NCI-H446 (cell line): ENCODE results near the gene SRCAP.
"Not testable (repeated sequence)": the region's sequence is repeated elsewhere in the genome, so short reads cannot be mapped to it uniquely, and the experiment has no call there.

Experiments
- DNase-seq, 2 experiments: peaks; one replicate each; lab custom pipeline; 2025; lab: John Stamatoyannopoulos, UW

SRCAP gene

DNA sequence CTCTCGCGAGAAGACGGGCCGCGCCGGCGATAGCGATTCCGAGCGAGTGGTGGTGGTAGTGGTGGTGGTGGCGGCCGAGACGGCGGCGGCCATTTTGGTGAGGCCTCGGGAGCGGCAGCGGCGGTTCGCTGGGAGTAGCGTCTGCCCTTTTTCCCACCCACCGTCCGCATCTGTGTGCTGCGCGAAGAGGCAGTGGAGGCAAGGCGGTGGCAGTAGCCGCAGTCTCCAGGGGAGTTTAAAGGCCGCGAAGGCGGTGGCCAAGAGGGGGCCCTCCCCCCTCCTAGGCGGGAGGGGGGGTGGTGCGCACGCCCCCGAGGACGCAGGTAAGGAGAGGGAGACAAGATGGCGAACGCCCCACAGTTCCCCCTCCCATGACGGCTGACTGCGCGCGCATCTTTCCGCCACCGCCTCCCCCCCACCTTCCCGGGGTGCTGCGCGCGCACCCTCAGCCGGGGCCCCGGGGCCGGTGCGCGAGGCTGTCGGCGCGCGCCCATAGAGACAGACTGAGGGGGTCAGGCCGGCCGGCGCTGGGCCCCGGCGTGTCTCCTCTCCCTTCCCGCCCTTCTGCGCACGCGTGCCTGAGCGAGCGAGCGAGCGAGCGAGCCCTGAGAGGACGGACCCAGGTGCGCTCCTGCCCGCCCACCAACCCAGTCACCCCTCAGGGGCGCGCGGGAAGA lies 694 bp upstream of the SRCAP start:
- DNase-seq, result peak; percentile 93 to 97

DNA sequence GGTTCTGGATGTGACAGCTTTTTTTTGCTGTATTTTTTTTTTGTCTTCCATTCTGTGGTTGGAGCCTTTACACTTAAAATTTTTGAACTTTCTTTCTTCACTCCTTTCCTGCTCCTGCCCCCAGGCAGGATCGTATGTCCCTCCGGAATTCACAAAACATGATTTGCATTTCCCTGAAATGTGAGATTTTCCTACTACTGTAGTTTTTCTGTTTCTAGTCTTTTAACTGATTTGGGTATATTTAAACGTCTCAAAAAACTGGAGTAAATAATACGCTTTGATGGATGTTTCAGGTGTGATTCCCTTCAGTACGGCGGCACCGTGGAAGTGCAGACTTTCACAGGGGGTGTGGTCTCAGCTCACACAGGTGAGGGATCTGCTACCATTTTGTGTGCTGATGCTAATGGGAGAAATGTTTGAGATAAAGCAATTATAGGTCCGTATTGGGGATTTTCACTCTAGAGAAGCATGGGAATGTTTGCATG lies 686 bp downstream of the SRCAP start:
- no peak for DNase-seq

DNA sequence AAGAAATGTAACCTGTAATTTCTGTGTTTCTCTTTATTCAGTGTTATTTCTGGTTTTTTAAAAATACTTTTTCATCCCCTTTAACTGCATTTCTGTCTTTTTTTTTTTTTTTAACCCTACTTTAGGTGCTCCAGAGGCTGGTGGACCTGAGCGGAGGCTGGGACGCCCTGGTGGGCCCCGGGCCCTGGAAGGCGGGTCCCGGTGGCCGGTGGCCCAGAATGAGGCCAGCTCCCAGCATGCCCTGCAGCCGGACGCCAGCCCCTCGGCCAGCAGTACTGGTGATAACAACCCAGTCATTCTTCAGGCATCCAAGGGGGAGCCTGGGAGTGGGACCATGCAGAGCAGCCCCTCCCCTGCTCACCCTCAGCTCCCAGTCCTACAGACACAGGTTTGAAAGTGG lies 1.5 kb downstream of the SRCAP start:
- DNase-seq, result no peak

DNA sequence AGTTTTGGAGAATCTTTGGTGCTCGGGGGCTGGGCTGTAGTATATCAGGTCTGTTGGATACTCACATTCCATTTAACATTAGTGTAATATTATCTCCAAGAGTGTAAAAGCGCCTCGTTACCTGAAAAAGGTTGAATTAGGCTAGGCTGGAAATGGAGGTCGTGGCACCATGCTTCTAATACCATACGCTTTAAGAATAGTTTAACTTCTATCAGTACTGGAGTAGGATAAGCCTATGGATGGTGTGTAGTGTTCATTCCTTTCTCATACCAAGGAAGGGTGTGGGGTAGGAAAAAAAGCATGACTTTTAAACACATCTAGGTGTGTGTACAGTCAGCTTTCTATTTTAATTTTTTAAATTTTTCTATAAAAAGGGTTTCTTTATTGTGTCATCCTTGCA lies 2.0 kb downstream of the SRCAP start:
- no peak for DNase-seq

DNA sequence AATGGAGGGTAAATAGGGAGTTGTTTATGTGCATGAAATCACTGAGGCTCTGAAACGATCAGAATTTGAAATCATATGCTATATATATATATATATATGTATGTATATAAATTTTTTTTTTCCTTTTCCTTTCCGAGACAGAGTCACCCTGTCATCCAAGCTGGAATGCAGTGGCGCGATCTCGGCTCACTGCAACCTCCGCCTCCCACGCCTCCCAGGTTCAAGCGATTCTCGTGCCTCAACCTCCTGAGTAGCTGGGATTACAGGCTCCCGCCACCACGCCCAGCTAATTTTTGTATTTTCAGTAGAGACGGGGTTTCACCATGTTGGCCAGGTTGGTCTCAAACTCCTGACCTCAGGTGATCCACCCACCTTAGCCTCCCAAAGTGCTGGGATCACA lies 4.1 kb downstream of the SRCAP start:
- not testable (repeated sequence) for DNase-seq

DNA sequence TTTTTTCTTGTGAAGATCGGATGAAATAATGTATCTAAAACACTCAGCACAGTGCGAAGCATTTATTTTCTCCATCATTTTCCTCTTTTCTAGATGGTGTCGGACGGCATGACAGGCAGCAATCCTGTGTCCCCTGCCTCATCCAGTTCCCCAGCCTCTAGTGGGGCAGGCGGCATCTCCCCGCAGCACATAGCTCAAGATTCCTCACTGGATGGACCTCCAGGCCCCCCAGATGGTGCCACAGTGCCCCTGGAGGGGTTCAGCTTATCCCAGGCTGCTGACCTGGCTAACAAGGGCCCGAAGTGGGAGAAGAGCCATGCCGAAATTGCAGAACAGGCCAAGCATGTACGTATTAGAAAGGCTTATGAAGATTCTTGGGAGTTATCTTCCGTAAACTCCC lies 5.0 kb downstream of the SRCAP start:
- no peak for DNase-seq

DNA sequence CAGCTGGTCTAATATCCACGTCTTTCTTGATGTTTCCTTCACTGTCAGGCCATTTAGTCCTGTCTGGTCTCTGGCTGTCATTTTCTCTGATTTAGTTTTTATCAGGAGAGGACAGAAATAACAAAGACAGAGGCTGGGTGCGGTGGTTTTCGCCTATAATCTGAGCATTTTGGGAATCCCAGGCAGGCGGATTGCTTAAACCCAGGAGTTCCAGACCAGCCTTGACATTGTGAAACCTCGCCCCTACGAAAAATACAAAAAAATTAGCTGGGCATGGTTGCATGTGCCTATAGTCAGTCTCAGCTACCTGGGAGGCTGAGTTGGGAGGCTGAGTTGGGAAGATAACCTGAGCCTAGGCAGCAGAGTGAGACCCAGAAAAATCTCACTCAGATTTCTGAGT lies 7.1 kb downstream of the SRCAP start:
- DNase-seq, result no peak

DNA sequence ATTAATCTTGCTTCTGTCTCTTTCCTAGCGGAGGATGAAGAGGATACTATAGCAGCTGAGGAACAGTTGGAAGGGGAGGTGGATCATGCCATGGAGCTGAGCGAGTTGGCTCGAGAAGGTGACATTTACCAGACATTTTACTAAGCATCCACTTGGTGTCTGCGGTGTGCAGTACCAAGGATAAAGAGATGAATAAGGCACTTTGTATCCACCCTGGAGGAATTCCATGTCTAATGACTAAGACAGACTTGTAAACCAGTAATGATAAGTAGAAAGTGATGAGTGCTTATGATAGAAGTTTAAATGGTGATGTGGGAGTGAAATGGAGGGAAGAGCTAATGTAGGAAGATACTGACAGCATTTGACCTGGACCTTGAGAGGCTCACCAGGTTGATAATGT lies 12.0 kb downstream of the SRCAP start:
- DNase-seq, result no peak

DNA sequence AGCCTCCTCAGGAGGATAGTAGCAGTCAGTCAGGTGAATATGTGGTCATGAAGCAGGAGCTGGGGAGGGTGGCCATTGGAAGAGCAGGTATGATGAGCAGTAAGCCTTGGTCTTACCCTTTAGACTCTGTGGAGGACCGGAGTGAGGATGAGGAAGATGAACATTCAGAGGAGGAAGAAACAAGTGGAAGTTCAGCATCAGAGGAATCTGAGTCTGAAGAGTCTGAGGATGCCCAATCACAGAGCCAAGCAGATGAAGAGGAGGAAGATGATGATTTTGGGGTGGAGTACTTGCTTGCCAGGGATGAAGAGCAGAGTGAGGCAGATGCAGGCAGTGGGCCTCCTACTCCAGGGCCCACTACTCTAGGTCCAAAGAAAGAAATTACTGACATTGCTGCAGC lies 12.7 kb downstream of the SRCAP start:
- no peak for DNase-seq

DNA sequence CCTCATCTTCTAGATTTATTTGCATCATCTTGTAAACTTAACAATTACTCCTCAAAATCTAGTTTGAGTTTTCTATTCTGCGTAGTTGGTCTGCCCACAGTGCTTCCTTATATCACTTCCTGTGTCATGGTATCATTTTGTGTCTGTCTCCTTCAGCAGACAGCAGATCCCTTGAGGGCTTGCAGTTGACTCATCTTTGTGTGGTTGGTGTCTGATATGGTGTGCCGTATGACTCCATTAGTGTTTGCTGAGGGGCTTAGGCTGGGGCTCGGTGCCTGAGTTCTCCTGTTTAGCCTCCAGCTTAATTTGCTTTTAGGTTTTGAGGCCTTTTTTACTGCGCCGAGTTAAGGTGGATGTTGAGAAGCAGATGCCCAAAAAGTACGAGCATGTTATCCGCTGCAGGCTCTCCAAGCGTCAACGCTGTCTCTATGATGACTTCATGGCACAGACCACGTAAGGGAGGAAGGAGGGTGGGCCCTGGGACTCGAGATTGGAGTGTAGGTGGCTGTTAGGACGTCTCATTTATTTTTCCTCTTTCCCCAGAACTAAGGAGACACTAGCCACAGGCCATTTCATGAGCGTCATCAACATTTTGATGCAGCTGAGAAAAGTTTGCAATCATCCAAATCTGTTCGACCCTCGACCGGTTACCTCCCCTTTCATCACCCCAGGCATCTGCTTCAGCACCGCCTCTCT lies 16.9 kb downstream of the SRCAP start:
- DNase-seq, result no peak

DNA sequence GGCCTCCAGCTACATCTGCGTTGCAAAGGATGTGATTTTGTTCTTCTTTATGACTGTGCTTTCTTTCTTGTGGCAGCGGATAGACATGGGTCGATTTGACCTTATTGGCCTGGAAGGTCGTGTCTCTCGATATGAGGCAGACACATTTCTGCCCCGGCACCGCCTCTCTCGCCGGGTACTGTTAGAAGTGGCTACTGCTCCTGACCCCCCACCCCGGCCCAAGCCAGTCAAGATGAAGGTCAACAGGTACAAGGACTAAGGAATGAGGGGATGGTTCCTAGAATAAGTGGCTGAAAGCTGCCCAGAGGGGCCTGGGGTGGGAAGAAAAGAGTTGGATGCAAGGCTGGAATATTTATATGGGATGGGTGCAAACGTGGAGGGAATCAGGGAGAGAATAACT lies 21.1 kb downstream of the SRCAP start:
- DNase-seq, result no peak

DNA sequence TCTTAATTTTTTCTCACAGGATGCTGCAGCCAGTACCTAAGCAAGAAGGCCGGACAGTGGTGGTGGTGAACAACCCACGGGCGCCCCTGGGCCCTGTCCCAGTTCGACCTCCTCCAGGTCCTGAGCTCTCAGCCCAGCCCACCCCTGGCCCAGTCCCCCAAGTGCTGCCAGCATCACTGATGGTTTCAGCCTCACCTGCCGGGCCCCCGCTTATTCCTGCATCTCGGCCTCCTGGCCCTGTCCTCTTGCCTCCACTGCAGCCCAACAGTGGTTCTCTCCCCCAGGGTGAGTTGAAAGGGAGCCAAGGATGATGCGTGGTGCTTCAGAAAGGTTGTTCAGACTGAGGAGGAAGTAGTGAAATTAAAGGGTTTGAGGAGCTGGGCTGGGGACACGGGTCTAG lies 21.7 kb downstream of the SRCAP start:
- DNase-seq, result no peak

DNA sequence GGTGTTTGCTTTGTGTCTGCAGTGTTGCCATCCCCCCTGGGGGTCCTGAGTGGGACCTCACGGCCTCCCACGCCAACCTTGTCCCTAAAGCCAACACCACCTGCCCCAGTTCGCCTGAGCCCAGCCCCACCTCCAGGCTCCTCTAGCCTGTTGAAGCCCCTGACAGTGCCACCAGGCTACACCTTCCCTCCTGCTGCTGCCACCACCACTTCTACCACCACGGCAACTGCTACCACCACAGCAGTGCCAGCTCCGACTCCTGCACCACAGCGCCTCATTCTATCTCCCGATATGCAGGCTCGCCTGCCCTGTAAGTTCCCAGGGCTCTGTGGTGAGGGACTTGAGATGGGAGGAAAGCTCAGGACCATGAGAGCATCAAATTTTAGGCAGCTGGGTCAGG lies 22.2 kb downstream of the SRCAP start:
- DNase-seq, result no peak

DNA sequence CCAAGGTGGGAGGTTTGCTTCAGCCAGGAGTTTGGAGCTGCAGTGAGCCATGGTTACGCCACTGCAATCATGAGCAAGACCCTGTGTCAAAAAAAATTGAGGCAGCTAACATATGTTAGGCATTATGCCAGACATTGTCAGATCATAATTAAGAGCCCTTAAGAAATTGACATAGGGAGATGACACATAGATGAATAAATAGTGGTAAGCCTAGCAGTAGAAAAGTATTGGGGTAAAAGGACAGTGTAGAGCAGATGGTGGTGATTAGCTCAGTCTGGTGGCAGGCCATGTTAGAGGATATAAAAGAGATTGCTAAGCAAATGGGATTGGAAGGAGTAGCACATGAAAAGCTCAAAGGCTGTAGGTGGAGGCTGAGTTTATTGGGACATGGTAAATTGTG lies 22.6 kb downstream of the SRCAP start:
- no peak for DNase-seq

DNA sequence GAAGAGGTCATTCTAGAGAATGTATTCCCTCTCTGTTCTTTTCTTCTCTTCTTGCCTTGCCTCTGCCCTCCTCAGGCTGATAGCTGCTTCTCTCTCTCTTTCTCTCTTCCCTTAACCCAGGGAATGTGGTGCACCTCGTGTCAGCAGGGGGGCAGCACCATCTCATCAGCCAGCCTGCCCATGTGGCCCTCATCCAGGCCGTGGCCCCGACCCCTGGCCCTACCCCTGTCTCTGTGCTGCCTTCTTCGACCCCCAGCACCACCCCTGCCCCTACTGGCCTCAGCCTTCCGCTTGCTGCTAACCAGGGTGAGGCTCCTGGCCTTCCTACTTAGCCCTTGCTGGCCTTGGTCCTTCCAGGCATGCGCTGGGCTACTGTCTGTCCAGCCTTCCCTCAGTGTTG lies 23.5 kb downstream of the SRCAP start:
- DNase-seq, result no peak

DNA sequence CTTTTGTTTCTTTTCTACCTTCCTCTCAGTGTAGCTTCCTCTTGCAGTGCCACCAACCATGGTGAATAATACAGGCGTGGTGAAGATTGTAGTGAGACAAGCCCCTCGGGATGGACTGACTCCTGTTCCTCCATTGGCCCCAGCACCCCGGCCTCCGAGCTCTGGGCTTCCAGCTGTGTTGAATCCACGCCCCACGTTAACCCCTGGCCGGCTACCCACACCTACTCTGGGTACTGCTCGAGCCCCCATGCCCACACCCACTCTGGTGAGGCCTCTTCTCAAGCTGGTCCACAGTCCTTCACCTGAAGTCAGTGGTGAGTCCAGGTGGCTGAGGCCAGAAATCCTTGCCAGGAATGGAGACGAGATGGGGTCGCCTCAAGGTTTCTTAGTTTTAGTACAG lies 23.9 kb downstream of the SRCAP start:
- DNase-seq, result no peak

DNA sequence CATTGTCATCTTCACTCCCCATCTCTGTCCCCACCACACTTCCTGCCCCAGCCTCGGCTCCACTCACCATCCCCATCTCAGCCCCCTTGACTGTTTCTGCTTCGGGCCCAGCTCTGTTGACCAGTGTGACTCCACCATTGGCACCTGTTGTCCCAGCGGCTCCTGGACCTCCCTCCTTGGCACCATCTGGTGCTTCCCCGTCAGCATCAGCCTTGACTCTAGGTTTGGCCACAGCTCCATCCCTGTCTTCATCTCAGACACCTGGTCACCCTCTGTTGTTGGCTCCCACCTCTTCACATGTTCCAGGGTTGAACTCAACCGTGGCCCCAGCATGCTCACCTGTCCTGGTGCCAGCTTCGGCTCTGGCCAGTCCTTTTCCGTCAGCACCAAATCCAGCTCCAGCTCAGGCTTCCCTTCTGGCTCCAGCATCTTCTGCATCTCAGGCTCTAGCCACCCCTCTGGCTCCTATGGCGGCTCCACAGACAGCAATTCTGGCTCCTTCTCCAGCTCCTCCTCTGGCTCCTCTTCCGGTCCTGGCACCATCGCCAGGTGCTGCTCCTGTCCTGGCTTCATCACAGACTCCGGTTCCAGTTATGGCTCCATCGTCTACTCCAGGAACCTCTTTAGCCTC lies 24.9 kb downstream of the SRCAP start:
- no peak for DNase-seq

DNA sequence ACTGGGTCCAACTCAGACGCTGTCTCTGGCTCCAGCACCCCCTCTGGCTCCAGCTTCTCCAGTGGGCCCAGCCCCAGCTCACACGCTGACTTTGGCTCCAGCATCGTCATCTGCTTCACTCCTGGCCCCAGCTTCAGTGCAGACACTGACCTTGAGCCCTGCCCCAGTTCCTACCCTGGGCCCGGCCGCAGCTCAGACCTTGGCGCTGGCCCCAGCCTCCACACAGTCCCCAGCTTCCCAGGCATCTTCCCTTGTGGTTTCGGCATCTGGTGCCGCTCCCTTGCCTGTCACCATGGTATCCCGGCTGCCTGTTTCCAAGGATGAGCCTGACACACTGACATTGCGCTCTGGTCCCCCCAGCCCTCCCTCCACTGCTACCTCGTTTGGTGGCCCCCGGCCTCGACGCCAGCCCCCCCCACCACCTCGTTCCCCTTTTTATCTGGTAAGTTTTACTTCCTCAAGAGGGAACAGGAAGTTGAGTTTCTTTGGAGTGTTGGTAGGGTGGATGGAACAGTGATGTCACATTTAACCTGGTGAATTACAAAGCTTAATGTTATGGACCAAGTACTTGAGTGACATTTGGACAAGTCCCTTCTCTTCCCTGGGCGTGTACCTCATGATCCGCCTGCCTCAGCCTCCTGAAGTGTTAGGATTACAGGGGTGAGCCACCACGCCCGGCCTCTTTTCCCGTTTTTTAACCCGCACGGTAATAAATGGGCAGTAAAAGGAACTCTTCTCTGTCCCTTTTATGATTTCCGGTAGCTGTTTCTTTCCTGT lies 25.9 kb downstream of the SRCAP start:
- DNase-seq, result no peak

DNA sequence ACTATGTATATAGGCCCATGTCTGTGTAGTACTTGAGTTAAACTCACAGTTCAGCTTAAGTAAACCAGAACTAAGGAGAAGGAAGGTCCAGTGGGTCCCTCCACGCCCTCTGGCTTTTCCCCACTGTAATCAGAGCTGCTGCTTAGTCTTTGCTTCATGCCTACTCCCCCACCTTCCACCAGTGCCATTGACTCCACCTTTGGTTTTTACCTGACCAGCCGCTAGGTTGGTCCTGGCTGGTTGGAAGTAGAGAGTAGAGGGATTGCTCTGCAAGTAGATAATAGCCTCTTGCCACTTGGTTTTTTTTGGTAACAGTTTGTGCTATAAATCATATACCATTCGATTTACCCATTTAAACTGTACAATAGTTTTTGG lies 26.4 kb downstream of the SRCAP start:
- DNase-seq, result no peak

DNA sequence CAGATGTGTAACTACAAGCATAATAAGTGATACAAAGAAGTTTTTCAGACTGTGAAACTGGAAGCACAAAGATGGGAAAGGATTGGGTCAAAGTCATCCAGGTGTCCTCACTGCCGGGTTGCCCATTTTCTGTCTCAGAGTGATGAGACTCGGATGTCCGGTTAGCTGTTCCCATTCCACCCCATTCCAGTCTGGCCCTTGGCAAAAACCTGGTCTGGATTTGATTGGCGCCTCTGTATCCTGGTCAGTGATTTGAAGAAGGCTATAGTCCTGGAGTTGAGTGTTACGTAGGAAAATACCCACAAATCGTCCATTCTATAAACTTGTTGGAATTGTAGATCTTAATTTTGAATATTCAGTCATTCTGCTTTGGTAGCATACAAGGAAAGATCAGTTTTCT lies 29.4 kb downstream of the SRCAP start:
- DNase-seq, result no peak

DNA sequence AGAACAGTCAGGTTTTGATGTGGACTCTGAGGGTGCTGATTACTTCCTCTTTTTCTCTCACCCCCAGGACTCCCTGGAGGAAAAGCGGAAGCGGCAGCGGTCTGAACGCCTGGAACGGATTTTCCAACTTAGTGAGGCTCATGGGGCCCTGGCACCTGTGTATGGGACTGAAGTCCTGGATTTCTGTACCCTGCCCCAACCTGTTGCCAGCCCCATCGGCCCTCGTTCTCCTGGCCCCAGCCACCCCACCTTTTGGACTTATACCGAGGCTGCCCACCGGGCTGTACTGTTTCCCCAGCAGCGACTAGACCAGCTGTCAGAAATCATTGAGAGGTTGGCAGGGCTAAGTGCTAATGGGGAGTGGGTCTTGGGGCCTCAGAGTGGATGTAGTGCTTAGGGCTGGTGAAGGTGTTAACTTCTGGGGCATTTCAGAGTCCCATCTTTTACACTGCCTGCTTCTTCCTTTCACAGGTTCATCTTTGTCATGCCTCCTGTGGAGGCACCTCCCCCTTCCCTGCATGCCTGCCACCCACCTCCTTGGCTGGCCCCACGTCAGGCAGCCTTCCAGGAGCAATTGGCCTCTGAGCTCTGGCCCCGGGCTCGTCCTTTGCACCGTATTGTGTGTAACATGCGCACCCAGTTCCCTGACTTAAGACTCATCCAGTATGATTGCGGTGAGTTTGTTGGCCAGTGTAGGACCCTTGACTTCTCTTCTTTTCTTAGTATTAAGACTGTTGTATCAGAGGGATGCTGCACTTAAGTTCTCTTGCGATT lies 30.1 kb downstream of the SRCAP start:
- DNase-seq, result no peak

DNA sequence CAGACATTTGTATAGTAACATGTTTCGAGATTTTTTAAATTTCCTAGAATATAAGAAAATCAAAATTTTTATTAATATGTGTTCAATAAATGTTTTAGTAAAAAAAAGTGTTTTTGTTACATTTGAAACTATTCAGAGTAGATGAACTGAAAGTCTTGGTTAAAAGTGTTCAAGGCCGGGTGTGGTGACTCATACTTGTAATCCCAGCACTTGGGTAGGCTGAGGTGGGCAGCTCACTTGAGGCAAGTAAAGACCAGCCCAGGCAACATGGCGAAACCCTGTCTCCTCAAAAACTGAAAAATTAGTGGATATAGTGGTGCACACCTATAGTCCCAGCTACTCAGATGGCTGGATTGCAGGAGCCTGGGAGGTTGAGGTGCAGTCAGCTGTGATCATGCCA lies 32.4 kb downstream of the SRCAP start:
- DNase-seq, result no peak
